Measurements from ENCODE around the gene TBC1D22A.

DNA sequence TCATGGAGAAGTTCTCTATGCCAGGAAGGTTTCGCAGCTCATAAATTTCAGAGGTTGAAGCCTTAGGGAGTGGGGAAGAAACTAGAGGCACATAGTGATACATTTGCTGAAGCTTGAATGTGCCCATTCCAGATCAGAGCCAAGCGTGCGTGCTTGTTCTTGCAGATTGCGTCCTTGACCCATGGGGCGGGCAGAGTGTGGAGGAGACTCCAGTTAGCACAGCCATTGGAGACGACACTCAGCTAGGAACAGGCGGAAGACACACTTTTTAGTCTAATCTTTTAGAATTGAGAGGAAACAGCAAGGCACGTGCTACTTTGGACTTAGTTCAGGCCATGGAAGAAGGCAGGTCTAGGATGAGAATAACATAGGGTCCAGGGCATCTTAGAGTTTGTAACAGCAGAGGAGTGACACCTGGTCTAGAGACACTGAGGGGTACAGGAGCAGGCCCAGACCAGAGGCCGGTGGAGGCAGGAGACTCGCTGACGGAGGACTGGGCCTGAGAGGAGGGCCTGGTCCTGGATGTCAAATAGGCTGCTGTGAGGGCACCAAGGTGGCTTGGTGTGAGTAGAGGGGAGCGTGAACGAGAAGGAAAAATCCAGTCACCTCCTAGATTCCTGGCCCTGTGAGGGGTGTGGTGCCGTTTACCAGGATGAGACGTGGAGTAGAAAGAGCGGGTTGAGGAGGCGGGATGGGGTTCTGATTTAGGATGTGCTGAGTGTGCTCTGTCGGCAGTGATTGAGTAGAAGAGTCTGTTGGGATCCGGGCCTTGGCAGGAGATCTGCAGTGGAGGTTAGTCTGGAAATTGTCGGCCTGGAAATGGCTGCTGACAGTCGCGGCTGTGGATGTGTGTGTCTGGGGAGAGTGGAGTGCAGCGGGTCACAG, 154.7 kb downstream of the TBC1D22A start:
- TF ChIP-seq CTCF (optimal IDR thresholded peaks at IDR 0.05 in 1 of 3, IDR thresholded peaks at IDR 0.05 in 1 of 3, conservative IDR thresholded peaks at IDR 0.05 in 1 of 3; ENCODE audit: extremely low read depth in 1 of 3, insufficient read depth in 2 of 3, low read length in 3 of 3) (no peak), EZH2 (IDR thresholded peaks at IDR 0.05; ENCODE audit: low read length) (no peak)

Data from keratinocyte (primary cell).